ENCODE data around the gene PARP8.
A peak's percentile ranks its signal among the peaks of the same experiment; 100 is the strongest.
"Not testable (repeated sequence)": the region's sequence is repeated elsewhere in the genome, so short reads cannot be mapped to it uniquely, and the experiment has no call there.

PARP8 gene

GRCh38 chr5:50727149-50727496, 60.7 kb downstream of the PARP8 start:
- no peak for DNase-seq

GRCh38 chr5:50727845-50728244, 61.4 kb downstream of the PARP8 start:
- DNase-seq, result no peak

GRCh38 chr5:50730336-50730735, 63.9 kb downstream of the PARP8 start:
- DNase-seq, result no peak

GRCh38 chr5:50730841-50731240, 64.4 kb downstream of the PARP8 start:
- DNase-seq, result no peak

DNA sequence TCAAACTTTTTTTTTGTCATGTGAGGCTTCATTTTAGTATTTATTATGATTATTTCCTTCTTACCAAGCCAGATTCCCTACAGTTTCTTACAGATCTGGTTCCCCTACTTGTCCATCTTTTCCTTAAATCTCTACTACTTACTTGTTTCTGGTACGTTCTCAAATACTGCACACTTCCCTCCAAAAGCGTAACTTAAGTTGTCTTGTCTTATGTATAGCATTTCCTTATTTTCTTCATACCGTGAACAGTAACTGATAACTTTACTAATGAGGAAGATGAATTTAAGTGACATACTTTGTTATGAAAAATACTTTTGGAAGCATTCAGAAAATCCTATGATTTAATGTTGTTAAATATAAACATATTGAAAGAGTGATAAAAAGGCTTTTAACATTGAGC, 67.3 kb downstream of the PARP8 start:
- peak; percentile 73 for DNase-seq

GRCh38 chr5:50738864-50739263, 72.4 kb downstream of the PARP8 start:
- no peak for DNase-seq

DNA sequence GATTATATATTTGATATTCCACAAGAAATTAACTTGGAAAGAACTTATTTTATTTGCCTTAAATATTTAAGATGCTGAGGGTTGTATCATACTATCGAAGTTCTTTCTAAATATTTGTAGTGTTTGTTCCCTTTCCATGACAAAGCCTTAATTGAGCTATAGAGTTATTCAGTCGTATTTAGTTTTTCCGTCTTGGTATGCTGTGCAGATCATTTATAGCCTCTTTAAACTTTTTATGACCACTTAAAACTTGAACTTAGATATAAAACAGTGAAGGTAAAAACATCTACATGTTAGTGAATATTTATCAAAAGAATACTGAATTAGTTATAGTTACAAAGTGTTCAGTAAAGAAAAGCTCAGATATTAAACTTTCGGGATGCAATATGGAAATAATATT, 74.4 kb downstream of the PARP8 start:
- no peak for DNase-seq

DNA sequence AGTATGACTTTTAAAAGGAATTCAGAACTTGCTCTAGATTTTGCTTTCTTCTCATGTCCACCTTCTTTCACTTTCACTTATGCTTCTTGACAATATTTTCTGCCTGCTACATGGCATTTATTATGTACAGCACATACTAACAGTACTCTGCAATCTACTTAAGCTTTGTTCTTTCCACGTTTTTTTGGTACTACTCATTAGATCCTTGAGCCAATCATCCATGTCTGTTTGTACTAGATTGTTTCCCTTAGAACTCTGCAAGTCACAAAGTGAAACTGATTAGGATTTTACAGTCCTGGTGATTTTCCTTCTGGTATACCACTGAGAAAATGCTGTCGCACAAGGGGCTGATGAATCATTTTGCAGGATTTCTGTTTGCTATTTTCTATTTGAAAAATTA, 78.3 kb downstream of the PARP8 start:
- DNase-seq, result peak; percentile 52

DNA sequence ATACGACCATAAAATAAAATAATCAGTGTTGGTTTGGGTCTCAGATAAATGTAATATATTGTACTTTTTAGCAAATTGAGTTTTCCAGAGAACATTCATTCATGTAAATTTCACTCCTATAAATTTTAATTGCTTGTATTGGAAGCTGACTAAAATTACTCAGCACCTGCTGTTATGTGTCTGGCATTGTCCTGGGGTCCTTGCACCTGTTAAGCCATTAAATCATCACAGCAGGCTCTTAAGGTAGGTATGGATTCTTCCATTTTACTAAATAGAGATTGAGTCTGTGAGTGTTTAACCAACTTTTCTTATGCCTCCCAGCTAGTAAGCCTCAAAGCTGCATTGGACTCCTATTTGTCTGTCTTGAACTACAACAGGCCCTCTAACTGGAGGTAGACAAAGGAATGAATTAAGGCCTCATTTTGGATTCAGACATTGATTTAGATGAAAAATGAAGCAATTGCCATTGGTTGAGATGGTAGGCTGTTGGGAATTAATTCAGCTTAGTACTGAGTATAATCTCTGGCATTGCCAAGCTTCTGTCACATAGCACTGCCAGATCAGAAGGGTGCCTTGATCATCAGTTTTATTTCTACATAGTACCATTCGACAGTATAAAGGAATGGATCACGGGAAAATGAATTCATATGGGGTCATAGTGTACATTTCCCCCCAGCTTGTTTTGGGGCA, 78.9 kb downstream of the PARP8 start:
- no peak for DNase-seq

DNA sequence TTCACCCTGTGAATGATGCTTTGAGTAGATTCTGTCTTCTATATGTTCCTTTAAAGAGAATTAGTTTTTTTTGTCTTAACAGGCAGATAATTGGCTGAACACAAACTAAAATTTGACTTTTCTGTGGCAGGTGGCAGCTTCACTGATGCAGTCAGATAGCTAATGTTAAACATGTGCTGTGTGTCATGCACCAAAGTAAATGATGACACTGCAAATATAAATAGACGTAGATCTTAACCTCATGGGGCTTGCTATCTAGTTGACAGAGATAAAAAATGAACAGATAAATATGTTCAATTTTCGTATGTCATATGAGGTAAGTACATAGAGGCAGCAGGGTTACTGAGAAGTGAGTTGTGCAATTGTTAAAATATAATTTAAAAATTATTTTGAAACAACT, 82.7 kb downstream of the PARP8 start:
- no peak for DNase-seq

DNA sequence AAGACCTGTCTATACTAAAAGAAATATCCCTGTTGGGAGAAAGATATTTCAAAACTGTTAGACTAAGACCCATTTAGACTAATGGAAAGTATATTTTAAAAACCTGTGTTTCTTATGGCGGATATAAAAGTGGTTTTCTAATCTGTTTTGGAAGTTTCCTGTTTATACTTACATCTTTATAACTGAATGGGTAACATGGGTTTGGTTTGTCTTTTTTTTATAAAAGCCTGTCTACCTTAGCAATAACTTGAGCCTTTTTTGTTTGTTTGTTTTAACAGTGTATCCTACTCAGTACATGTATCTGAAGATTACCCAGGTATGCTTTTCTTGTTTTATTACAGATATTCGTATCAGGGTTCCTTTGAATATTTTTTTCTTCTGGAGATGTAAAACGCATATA, 83.4 kb downstream of the PARP8 start:
- DNase-seq, result no peak

- peak; percentile 62 for DNase-seq
Observed at GRCh38 chr5:50751064-50751657, 84.7 kb downstream of the PARP8 start.

DNA sequence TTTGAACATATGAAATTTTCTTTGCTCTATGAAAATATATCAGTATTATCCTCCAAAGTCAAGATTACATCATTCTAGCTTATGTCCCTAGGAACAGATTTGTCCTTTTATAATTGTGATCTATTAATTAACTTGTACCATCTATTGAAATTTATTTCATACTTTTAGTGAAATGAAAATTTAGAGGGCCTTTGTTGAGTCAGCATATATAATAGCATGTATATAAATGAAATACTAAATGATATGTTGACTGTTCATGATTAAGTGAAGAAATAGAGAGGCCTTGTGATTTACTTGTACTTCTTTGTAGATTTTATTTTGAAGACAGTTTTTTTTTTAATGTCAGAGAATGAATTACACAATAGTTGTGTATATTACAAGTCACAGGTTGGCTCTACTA, 86.4 kb downstream of the PARP8 start:
- DNase-seq, result no peak

GRCh38 chr5:50759526-50760270, 93.3 kb downstream of the PARP8 start:
- peak; percentile 10 for DNase-seq

DNA sequence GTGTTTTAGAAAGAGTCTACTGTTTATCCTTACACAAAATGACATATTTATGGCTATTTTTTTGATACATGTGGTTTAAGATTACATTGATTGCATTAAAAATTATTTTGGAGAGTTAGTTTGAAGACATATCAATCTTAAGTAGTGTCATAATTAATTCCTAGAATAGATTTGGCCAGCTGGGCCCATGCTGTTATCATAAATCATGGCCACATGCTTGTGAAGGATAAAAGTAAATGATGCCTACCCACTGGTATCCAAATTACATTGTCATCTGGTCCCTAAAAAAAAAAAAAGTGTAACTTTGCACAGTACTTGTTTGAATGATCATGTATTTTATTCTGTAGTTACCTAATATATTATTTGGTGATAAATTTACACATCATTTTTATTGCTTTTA, 96.9 kb downstream of the PARP8 start:
- DNase-seq, result no peak

- no peak for DNase-seq
Observed at GRCh38 chr5:50763846-50764245, 97.4 kb downstream of the PARP8 start.

- no peak for DNase-seq
Observed at GRCh38 chr5:50766042-50766441, 99.6 kb downstream of the PARP8 start.

GRCh38 chr5:50766462-50766861, 100.0 kb downstream of the PARP8 start:
- DNase-seq, result no peak

DNA sequence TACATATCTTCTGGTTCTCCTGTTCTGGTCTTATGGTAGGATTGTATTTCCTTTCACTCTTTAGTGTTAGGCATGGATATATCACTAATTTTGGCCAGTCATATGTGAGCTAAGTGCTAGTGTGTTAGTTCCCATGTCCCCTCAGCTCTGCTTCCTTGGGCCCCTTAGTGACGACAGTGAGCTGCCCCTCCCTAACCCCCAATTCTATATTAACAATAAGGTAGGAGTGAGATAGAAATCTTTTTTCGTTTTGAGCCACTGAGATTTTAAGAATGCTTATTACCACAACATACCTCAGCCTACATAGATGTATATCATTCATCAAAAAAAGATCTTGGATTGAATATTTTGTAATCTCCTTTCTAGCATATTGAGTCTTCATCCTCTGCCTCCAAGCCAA, 100.5 kb downstream of the PARP8 start:
- no peak for DNase-seq

GRCh38 chr5:50767588-50767987, 101.2 kb downstream of the PARP8 start:
- DNase-seq, result no peak

DNA sequence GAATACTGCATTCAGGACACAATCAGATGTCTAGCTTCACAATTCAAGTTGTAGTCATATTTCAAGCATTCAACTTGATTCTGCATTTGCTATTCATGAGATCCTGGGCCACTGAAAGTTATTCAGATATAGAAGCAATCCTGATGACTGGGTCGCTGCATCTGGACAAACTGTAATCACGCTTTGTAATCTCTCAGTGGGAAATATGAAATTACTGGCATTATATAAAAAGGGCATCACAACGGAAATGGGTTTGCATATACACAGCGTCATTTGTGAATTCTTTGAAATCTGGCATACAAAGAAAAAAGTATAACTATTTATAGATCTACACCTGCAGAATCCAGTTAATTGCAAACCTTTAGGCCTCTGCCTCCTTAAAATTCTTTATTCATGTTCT, 102.2 kb downstream of the PARP8 start:
- no peak for DNase-seq

- DNase-seq, result no peak
Observed at GRCh38 chr5:50770441-50770840, 104.0 kb downstream of the PARP8 start.

DNA sequence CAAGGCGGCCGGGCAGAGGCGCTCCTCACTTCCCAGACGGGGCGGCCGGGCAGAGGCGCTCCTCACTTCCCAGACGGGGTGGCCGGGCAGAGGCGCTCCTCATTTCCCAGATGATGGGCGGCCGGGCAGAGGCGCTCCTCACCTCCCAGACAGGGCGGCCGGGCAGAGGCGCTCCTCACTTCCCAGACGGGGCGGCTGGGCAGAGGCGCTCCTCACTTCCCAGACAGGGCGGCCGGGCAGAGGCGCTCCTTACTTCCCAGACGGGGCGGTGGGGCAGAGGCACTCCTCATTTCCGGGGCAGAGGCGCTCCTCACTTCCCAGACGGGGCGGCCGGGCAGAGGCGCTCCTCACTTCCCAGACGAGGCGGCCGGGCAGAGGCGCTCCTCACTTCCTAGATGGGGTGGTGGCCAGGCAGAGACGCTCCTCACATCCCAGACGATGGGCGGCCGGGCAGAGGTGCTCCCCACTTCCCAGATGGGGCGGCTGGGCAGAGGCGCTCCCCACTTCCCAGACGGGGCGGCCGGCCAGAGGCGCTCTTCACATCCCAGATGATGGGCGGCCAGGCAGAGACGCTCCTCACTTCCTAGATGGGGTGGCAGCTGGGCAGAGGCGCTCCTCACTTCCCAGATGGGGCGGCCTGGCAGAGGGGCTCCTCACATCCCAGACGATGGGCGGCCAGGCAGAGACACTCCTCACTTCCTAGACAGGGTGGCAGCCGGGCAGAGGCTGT, 108.2 kb downstream of the PARP8 start:
- not testable (repeated sequence) for DNase-seq

GRCh38 chr5:50786073-50786472, 119.6 kb downstream of the PARP8 start:
- DNase-seq, result no peak
